Lung (tissue), 12 donors: ENCODE measurements around the gene SUN1. TPM values are rescaled to one million over a fixed set of nuclear protein-coding genes. Genes with fewer than 3 reads are reported as not detected.

Experiments used
- ATAC-seq: fragments of 200-7000 bp; cut with Tn5 transposase; one replicate; pipeline ENCODE4 v1.9.1; 2020; ENCODE audit warnings: moderate number of reproducible peaks; ENCODE audit not compliant: insufficient read depth, low FRiP score
- DNase-seq, 3 donors: peaks; one replicate each; pipeline ENCODE4 v3.0.0-alpha.2; 2013 to 2017
- H3K27ac ChIP-seq, 2 donors: one replicate each; pipeline ENCODE4 v1.5.1; 2013; ENCODE audit warnings: mild to moderate bottlenecking in 2 of 2, moderate library complexity in 2 of 2, control low read depth in 1 of 2, inconsistent platforms in 1 of 2, low read depth in 1 of 2, low read length in 1 of 2
- H3K27me3 ChIP-seq, 3 donors: one replicate each; pipeline ENCODE4 v1.5.1; 2013; ENCODE audit warnings: low read length in 2 of 3; ENCODE audit not compliant: control insufficient read depth in 3 of 3, insufficient read depth in 3 of 3
- H3K36me3 ChIP-seq, 4 donors: one replicate each; pipeline ENCODE4 v1.5.1; 2013; ENCODE audit warnings: low read length in 4 of 4, mild to moderate bottlenecking in 1 of 4, moderate library complexity in 1 of 4; ENCODE audit not compliant: control insufficient read depth in 4 of 4, insufficient read depth in 4 of 4
- H3K4me1 ChIP-seq, 5 donors: one replicate each; pipeline ENCODE4 v1.5.1; 2013; ENCODE audit warnings: low read length in 5 of 5, mild to moderate bottlenecking in 2 of 5, moderate library complexity in 1 of 5; ENCODE audit not compliant: control insufficient read depth in 5 of 5, insufficient read depth in 5 of 5
- H3K4me3 ChIP-seq: one replicate; pipeline ENCODE4 v1.5.1; 2013; ENCODE audit warnings: mild to moderate bottlenecking, control low read depth, moderate library complexity
- H3K9ac ChIP-seq, 2 donors: one replicate each; pipeline ENCODE4 v1.5.1; 2013; ENCODE audit warnings: low read length in 2 of 2, control low read depth in 1 of 2; ENCODE audit not compliant: insufficient read depth in 1 of 2
- H3K9me3 ChIP-seq, 4 donors: one replicate each; pipeline ENCODE4 v1.5.1; 2013; ENCODE audit warnings: low read length in 3 of 4, mild to moderate bottlenecking in 1 of 4, moderate library complexity in 1 of 4; ENCODE audit not compliant: control insufficient read depth in 4 of 4, insufficient read depth in 3 of 4
- CTCF ChIP-seq: IDR thresholded peaks from 2 replicates; pipeline ENCODE4 v1.5.1; 2012; ENCODE audit warnings: mild to moderate bottlenecking; ENCODE audit errors: control extremely low read depth, extremely low read depth
- WGBS, 2 donors: extraction: QIAGEN DNeasy Blood & Tissue Kit; methylation state at CpG; one replicate each; pipeline ENCODE4 v1.1.7; 2013; 5-methylcytosine and 5-hydroxymethylcytosine counted together
- polyA plus RNA-seq, 2 donors: library from polyadenylated mRNA; stranded (reverse); fragments of 200-250 nt; gene quantifications; one replicate each; pipeline ENCODE4 v1.2.1, GENCODE V29; 2013
- total RNA-seq, 2 donors: library from RNA; depleted of rRNA in 1 of 2; stranded (reverse); fragments of >200 nt in 1 of 2; gene quantifications; one replicate each; pipeline ENCODE4 v1.2.1, GENCODE V29; 2014 to 2021
- donor health status: control.
- donor health status: control.
- donor health status: Bipolar disorder and iron deficiency.
- donor health status: healthy.
- donor health status: DM: yes; HTN: yes; CAD: no.

The SUN1 gene
- total and polyA plus RNA-seq, 4 donors = 69.6 to 349 (median 104) TPM

GRCh38 chr7:920351-921070, 88.2 kb downstream of the SUN1 start:
- Histone ChIP-seq H3K9me3 (no peaks in the 10 kb centered on the region), H3K27ac (no peak overlapping the region), H3K27me3 (no peaks in the 10 kb centered on the region), H3K4me3 (no peak overlapping the region), H3K36me3 (no peaks in the 10 kb centered on the region), H3K9ac (no peak overlapping the region), H3K4me1 (peaks cover 0 to 17% (median under 1%) of the 10 kb centered on the region in 5 donors)
- DNase-seq = no peak
- TF ChIP-seq CTCF = no peak
- 80 to 85% methylated on average over 37 to 40 of the region's 40 CpGs for WGBS, 2 donors
- no peak for ATAC-seq

- Histone ChIP-seq H3K36me3 (no peaks in the 10 kb centered on the region), H3K9me3 (no peaks in the 10 kb centered on the region), H3K27me3 (no peaks in the 10 kb centered on the region), H3K27ac (no peak overlapping the region), H3K4me3 (no peak overlapping the region), H3K9ac (no peak overlapping the region), H3K4me1 (peaks cover 0 to 18% (median 3%) of the 10 kb centered on the region in 5 donors)
- 96% methylated on average over 15 of the region's 15 CpGs for WGBS, 2 donors
- DNase-seq = no peak
- ATAC-seq = no peak
- TF ChIP-seq CTCF = no peak
Observed at GRCh38 chr7:921071-921461, 88.8 kb downstream of the SUN1 start.

- peaks cover 0 to 18% (median 3%) of the 10 kb centered on the region in 5 donors for H3K4me1 ChIP-seq
- WGBS, 2 donors = 60 to 62% methylated on average over 36 of the region's 36 CpGs
- ATAC-seq = no peak
- H3K4me3 ChIP-seq = no peak overlapping the region
- H3K27ac ChIP-seq = no peak overlapping the region
- H3K9me3 ChIP-seq = no peaks in the 10 kb centered on the region
- no peak for TF ChIP-seq CTCF
- H3K9ac ChIP-seq = no peak overlapping the region
- no peak for DNase-seq
- H3K27me3 ChIP-seq = no peaks in the 10 kb centered on the region
- H3K36me3 ChIP-seq = no peaks in the 10 kb centered on the region
Observed at GRCh38 chr7:921581-922333, 89.5 kb downstream of the SUN1 start.
